ENCODE data around the gene XG.
A peak's percentile ranks its signal among the peaks of the same experiment; 100 is the strongest.

The XG gene

GRCh38 chrX:2712890-2713840 is 38.7 kb upstream of the XG start:
- H3K79me1 ChIP-seq (ENCODE audit: low read length): peaks cover 15% of the 10 kb centered on the region
- no peak overlapping the region for H4K5ac ChIP-seq (ENCODE audit: low read length)
- H2BK15ac ChIP-seq (replicated peaks; ENCODE audit: low read depth): no peak overlapping the region
- H3K27me3 ChIP-seq (ENCODE audit: insufficient read depth, low read length, poor library complexity): no peaks in the 10 kb centered on the region
- H2BK120ac ChIP-seq (ENCODE audit: low read depth, low read length): no peak overlapping the region
- H4K8ac ChIP-seq (ENCODE audit: low read depth, low read length): no peak overlapping the region
- peaks cover 4% of the 10 kb centered on the region for H3K4me1 ChIP-seq (ENCODE audit: control insufficient read depth, low read depth, low read length)
- no peak overlapping the region for H3K56ac ChIP-seq (ENCODE audit: low read length)
- no peak overlapping the region for H3K18ac ChIP-seq (ENCODE audit: low read length)
- H3K4me2 ChIP-seq (ENCODE audit: low read length): no peak overlapping the region
- H3K79me2 ChIP-seq (ENCODE audit: control insufficient read depth, insufficient read depth, low read length): no peaks in the 10 kb centered on the region
- 100% methylated on average over 1 of the region's 13 CpGs for WGBS (ENCODE audit: extremely low coverage, insufficient coverage, low lambda C conversion rate)
- no peak overlapping the region for H2BK5ac ChIP-seq (ENCODE audit: low read length)
- no peak overlapping the region for H3K27ac ChIP-seq (ENCODE audit: low read depth, low read length)
- no peak overlapping the region for H2AK5ac ChIP-seq (ENCODE audit: low read length)
- H3K23ac ChIP-seq (ENCODE audit: low read length): no peak overlapping the region
- no peak overlapping the region for H3K4me3 ChIP-seq (ENCODE audit: low read length)
- peaks cover 2% of the 10 kb centered on the region for H3K36me3 ChIP-seq (ENCODE audit: control insufficient read depth, insufficient read depth, low read length)
- DNase-seq: no peak
- H3K9ac ChIP-seq (ENCODE audit: low read length): no peak overlapping the region
- no peak overlapping the region for H3K4ac ChIP-seq (ENCODE audit: low read depth, low read length)

- peaks cover 4% of the 10 kb centered on the region for H3K4me1 ChIP-seq (ENCODE audit: control insufficient read depth, low read depth, low read length)
- H3K4ac ChIP-seq (ENCODE audit: low read depth, low read length): no peak overlapping the region
- no peak for DNase-seq
- WGBS (ENCODE audit: extremely low coverage, insufficient coverage, low lambda C conversion rate): no CpG with 5 or more reads among the region's 6 CpGs
- no peak overlapping the region for H3K56ac ChIP-seq (ENCODE audit: low read length)
- H2AK5ac ChIP-seq (ENCODE audit: low read length): no peak overlapping the region
- no peak overlapping the region for H3K9ac ChIP-seq (ENCODE audit: low read length)
- H2BK15ac ChIP-seq (replicated peaks; ENCODE audit: low read depth): no peak overlapping the region
- H3K18ac ChIP-seq (ENCODE audit: low read length): no peak overlapping the region
- H3K36me3 ChIP-seq (ENCODE audit: control insufficient read depth, insufficient read depth, low read length): peaks cover 2% of the 10 kb centered on the region
- no peaks in the 10 kb centered on the region for H3K79me2 ChIP-seq (ENCODE audit: control insufficient read depth, insufficient read depth, low read length)
- no peaks in the 10 kb centered on the region for H3K27me3 ChIP-seq (ENCODE audit: insufficient read depth, low read length, poor library complexity)
- no peak overlapping the region for H3K23ac ChIP-seq (ENCODE audit: low read length)
- H3K4me3 ChIP-seq (ENCODE audit: low read length): no peak overlapping the region
- no peak overlapping the region for H4K8ac ChIP-seq (ENCODE audit: low read depth, low read length)
- H3K79me1 ChIP-seq (ENCODE audit: low read length): peaks cover 10% of the 10 kb centered on the region
- H3K4me2 ChIP-seq (ENCODE audit: low read length): no peak overlapping the region
- H2BK120ac ChIP-seq (ENCODE audit: low read depth, low read length): no peak overlapping the region
- peak overlapping the region; percentile 55 for H3K27ac ChIP-seq (ENCODE audit: low read depth, low read length)
- H4K5ac ChIP-seq (ENCODE audit: low read length): no peak overlapping the region
- peak overlapping the region; percentile 17 for H2BK5ac ChIP-seq (ENCODE audit: low read length)
These were observed 37.3 kb upstream of the XG start for GRCh38 chrX:2714551-2714950.

- Histone ChIP-seq H2BK5ac (ENCODE audit: low read length) (no peak overlapping the region), H3K56ac (ENCODE audit: low read length) (no peak overlapping the region), H4K5ac (ENCODE audit: low read length) (no peak overlapping the region), H2BK15ac (replicated peaks; ENCODE audit: low read depth) (no peak overlapping the region), H3K79me2 (ENCODE audit: control insufficient read depth, insufficient read depth, low read length) (no peaks in the 10 kb centered on the region), H3K36me3 (ENCODE audit: control insufficient read depth, insufficient read depth, low read length) (peaks cover 2% of the 10 kb centered on the region), H3K27me3 (ENCODE audit: insufficient read depth, low read length, poor library complexity) (no peaks in the 10 kb centered on the region), H3K18ac (ENCODE audit: low read length) (no peak overlapping the region), H3K23ac (ENCODE audit: low read length) (no peak overlapping the region), H3K4ac (ENCODE audit: low read depth, low read length) (no peak overlapping the region), H2BK120ac (ENCODE audit: low read depth, low read length) (no peak overlapping the region), H3K4me1 (ENCODE audit: control insufficient read depth, low read depth, low read length) (peaks cover 4% of the 10 kb centered on the region), H4K8ac (ENCODE audit: low read depth, low read length) (no peak overlapping the region), H3K4me2 (ENCODE audit: low read length) (no peak overlapping the region), H3K27ac (ENCODE audit: low read depth, low read length) (peak overlapping the region; percentile 55), H3K4me3 (ENCODE audit: low read length) (no peak overlapping the region), H2AK5ac (ENCODE audit: low read length) (no peak overlapping the region), H3K79me1 (ENCODE audit: low read length) (peaks cover 10% of the 10 kb centered on the region), H3K9ac (ENCODE audit: low read length) (no peak overlapping the region)
- peak; percentile 95 for DNase-seq
- WGBS (ENCODE audit: extremely low coverage, insufficient coverage, low lambda C conversion rate): no CpG with 5 or more reads among the region's 11 CpGs
These were observed 36.7 kb upstream of the XG start for GRCh38 chrX:2715066-2715600.

- no peak overlapping the region for H3K56ac ChIP-seq (ENCODE audit: low read length)
- no peak overlapping the region for H3K4ac ChIP-seq (ENCODE audit: low read depth, low read length)
- H4K5ac ChIP-seq (ENCODE audit: low read length): no peak overlapping the region
- H3K4me3 ChIP-seq (ENCODE audit: low read length): no peak overlapping the region
- no peak for DNase-seq
- H2BK5ac ChIP-seq (ENCODE audit: low read length): no peak overlapping the region
- H2BK120ac ChIP-seq (ENCODE audit: low read depth, low read length): no peak overlapping the region
- no peak overlapping the region for H2AK5ac ChIP-seq (ENCODE audit: low read length)
- no peak overlapping the region for H3K23ac ChIP-seq (ENCODE audit: low read length)
- H3K4me1 ChIP-seq (ENCODE audit: control insufficient read depth, low read depth, low read length): peaks cover 4% of the 10 kb centered on the region
- peaks cover 2% of the 10 kb centered on the region for H3K36me3 ChIP-seq (ENCODE audit: control insufficient read depth, insufficient read depth, low read length)
- H3K27me3 ChIP-seq (ENCODE audit: insufficient read depth, low read length, poor library complexity): no peaks in the 10 kb centered on the region
- no peak overlapping the region for H3K4me2 ChIP-seq (ENCODE audit: low read length)
- no peak overlapping the region for H3K27ac ChIP-seq (ENCODE audit: low read depth, low read length)
- no peaks in the 10 kb centered on the region for H3K79me2 ChIP-seq (ENCODE audit: control insufficient read depth, insufficient read depth, low read length)
- H3K18ac ChIP-seq (ENCODE audit: low read length): no peak overlapping the region
- H4K8ac ChIP-seq (ENCODE audit: low read depth, low read length): no peak overlapping the region
- peaks cover 10% of the 10 kb centered on the region for H3K79me1 ChIP-seq (ENCODE audit: low read length)
- H2BK15ac ChIP-seq (replicated peaks; ENCODE audit: low read depth): no peak overlapping the region
- no CpG with 5 or more reads among the region's 5 CpGs for WGBS (ENCODE audit: extremely low coverage, insufficient coverage, low lambda C conversion rate)
- H3K9ac ChIP-seq (ENCODE audit: low read length): no peak overlapping the region
These were observed 34.5 kb upstream of the XG start for GRCh38 chrX:2717312-2717711.

- Histone ChIP-seq H3K23ac (ENCODE audit: low read length) (no peak overlapping the region), H3K79me1 (ENCODE audit: low read length) (no peaks in the 10 kb centered on the region), H3K56ac (ENCODE audit: low read length) (no peak overlapping the region), H3K18ac (ENCODE audit: low read length) (no peak overlapping the region), H3K27ac (ENCODE audit: low read depth, low read length) (no peak overlapping the region), H3K36me3 (ENCODE audit: control insufficient read depth, insufficient read depth, low read length) (peaks cover 3% of the 10 kb centered on the region), H4K5ac (ENCODE audit: low read length) (no peak overlapping the region), H3K4me1 (ENCODE audit: control insufficient read depth, low read depth, low read length) (peaks cover 4% of the 10 kb centered on the region), H3K4me2 (ENCODE audit: low read length) (no peak overlapping the region), H2AK5ac (ENCODE audit: low read length) (no peak overlapping the region), H3K79me2 (ENCODE audit: control insufficient read depth, insufficient read depth, low read length) (no peaks in the 10 kb centered on the region), H2BK15ac (replicated peaks; ENCODE audit: low read depth) (no peak overlapping the region), H3K4ac (ENCODE audit: low read depth, low read length) (no peak overlapping the region), H4K8ac (ENCODE audit: low read depth, low read length) (no peak overlapping the region), H3K27me3 (ENCODE audit: insufficient read depth, low read length, poor library complexity) (no peaks in the 10 kb centered on the region), H3K4me3 (ENCODE audit: low read length) (no peak overlapping the region), H2BK5ac (ENCODE audit: low read length) (no peak overlapping the region), H3K9ac (ENCODE audit: low read length) (no peak overlapping the region), H2BK120ac (ENCODE audit: low read depth, low read length) (no peak overlapping the region)
- WGBS (ENCODE audit: extremely low coverage, insufficient coverage, low lambda C conversion rate): no CpG with 5 or more reads among the region's 2 CpGs
- DNase-seq: no peak
These were observed 33.0 kb upstream of the XG start for GRCh38 chrX:2718821-2719220.
